Measurements from ENCODE around the gene PCSK6. TPM values are rescaled to one million over a fixed set of nuclear protein-coding genes. Genes with fewer than 3 reads are reported as not detected.

Gene PCSK6
- total RNA-seq, 5 donors from 2014 or later (not counting 1 experiment from before 2014, with no cell fraction given) = 0.16 to 2.2 (median 1.3) TPM

- H3K9me3 Mint-ChIP-seq = peaks cover 0 to 6% (median 4%) of the 10 kb centered on the region in 3 donors
- no peaks in the 10 kb centered on the region for H3K4me1 Mint-ChIP-seq
- Histone ChIP-seq H3K4me3 (ENCODE audit: control insufficient read depth in 1 of 2, extremely low read depth in 1 of 2, low read length in 1 of 2) (no peak overlapping the region), H3K27me3 (replicated peaks in 1 of 2; ENCODE audit: control insufficient read depth in 2 of 2, extremely low read depth in 1 of 2, insufficient read depth in 2 of 2, low read length in 1 of 2) (peaks cover 0 to 24% of the 10 kb centered on the region in 2 experiments), H3K27ac (ENCODE audit: low read length) (no peak overlapping the region), H3K4me1 (ENCODE audit: control insufficient read depth in 1 of 2, extremely low read depth in 1 of 2, insufficient read depth in 2 of 2, low read length in 2 of 2) (no peaks in the 10 kb centered on the region), H3K36me3 (ENCODE audit: control insufficient read depth in 2 of 2, extremely low read depth in 1 of 2, insufficient read depth in 1 of 2, low read length in 1 of 2) (no peaks in the 10 kb centered on the region), H3K9me3 (no peaks in the 10 kb centered on the region)
- ChIA-PET CTCF (no interaction called here), POLR2A (no interaction called here)
- H3K27me3 Mint-ChIP-seq = peaks cover 7 to 8% of the 10 kb centered on the region in 2 donors
- DNase-seq = no peak
- WGBS (ENCODE audit: insufficient coverage) = 86% methylated on average over 29 of the region's 29 CpGs
- H3K4me3 Mint-ChIP-seq = no peak overlapping the region
- no peaks in the 10 kb centered on the region for H3K36me3 Mint-ChIP-seq
- ATAC-seq (replicated peaks in 1 of 4) = no peak
- H3K27ac Mint-ChIP-seq = no peak overlapping the region
Observed at GRCh38 chr15:101535170-101535902, 45.8 kb upstream of the PCSK6 start.

GRCh38 chr15:101534376-101534970 is 45.0 kb upstream of the PCSK6 start:
- 88% methylated on average over 18 of the region's 21 CpGs for WGBS (ENCODE audit: insufficient coverage)
- Mint-ChIP-seq H3K9me3 (peaks cover 0 to 6% (median 4%) of the 10 kb centered on the region in 3 donors), H3K4me3 (no peak overlapping the region), H3K27ac (no peak overlapping the region), H3K36me3 (no peaks in the 10 kb centered on the region), H3K27me3 (peaks cover 7 to 8% of the 10 kb centered on the region in 2 donors), H3K4me1 (no peaks in the 10 kb centered on the region)
- Histone ChIP-seq H3K27me3 (replicated peaks in 1 of 2; ENCODE audit: control insufficient read depth in 2 of 2, extremely low read depth in 1 of 2, insufficient read depth in 2 of 2, low read length in 1 of 2) (peaks cover 0 to 24% of the 10 kb centered on the region in 2 experiments), H3K9me3 (no peaks in the 10 kb centered on the region), H3K4me1 (ENCODE audit: control insufficient read depth in 1 of 2, extremely low read depth in 1 of 2, insufficient read depth in 2 of 2, low read length in 2 of 2) (no peaks in the 10 kb centered on the region), H3K36me3 (ENCODE audit: control insufficient read depth in 2 of 2, extremely low read depth in 1 of 2, insufficient read depth in 1 of 2, low read length in 1 of 2) (no peaks in the 10 kb centered on the region), H3K27ac (ENCODE audit: low read length) (no peak overlapping the region), H3K4me3 (ENCODE audit: control insufficient read depth in 1 of 2, extremely low read depth in 1 of 2, low read length in 1 of 2) (no peak overlapping the region)
- ChIA-PET CTCF (no interaction called here), POLR2A (no interaction called here)
- ATAC-seq (replicated peaks in 1 of 4) (no peak), DNase-seq (no peak)

- H3K27ac ChIP-seq (ENCODE audit: low read length) = no peak overlapping the region
- no peaks in the 10 kb centered on the region for H3K9me3 ChIP-seq
- peaks cover 0 to 28% of the 10 kb centered on the region in 2 experiments for H3K27me3 ChIP-seq (replicated peaks in 1 of 2; ENCODE audit: control insufficient read depth in 2 of 2, extremely low read depth in 1 of 2, insufficient read depth in 2 of 2, low read length in 1 of 2)
- CTCF ChIA-PET = no interaction called here
- DNase-seq = no peak
- Mint-ChIP-seq H3K9me3 (no peaks in the 10 kb centered on the region), H3K27me3 (peaks cover 8 to 10% of the 10 kb centered on the region in 2 donors), H3K27ac (no peak overlapping the region), H3K36me3 (no peaks in the 10 kb centered on the region), H3K4me1 (no peaks in the 10 kb centered on the region), H3K4me3 (no peak overlapping the region)
- no peaks in the 10 kb centered on the region for H3K4me1 ChIP-seq (ENCODE audit: control insufficient read depth in 1 of 2, extremely low read depth in 1 of 2, insufficient read depth in 2 of 2, low read length in 2 of 2)
- no peak for ATAC-seq (replicated peaks in 1 of 4)
- POLR2A ChIA-PET = no interaction called here
- no peak overlapping the region for H3K4me3 ChIP-seq (ENCODE audit: control insufficient read depth in 1 of 2, extremely low read depth in 1 of 2, low read length in 1 of 2)
- no peaks in the 10 kb centered on the region for H3K36me3 ChIP-seq (ENCODE audit: control insufficient read depth in 2 of 2, extremely low read depth in 1 of 2, insufficient read depth in 1 of 2, low read length in 1 of 2)
- WGBS (ENCODE audit: insufficient coverage) = 69% methylated on average over 7 of the region's 13 CpGs
Observed at GRCh38 chr15:101533371-101534140, 44.0 kb upstream of the PCSK6 start.

- 67% methylated on average over 3 of the region's 6 CpGs for WGBS (ENCODE audit: insufficient coverage)
- POLR2A ChIA-PET = no interaction called here
- no peak overlapping the region for H3K4me3 Mint-ChIP-seq
- H3K27me3 ChIP-seq (replicated peaks in 1 of 2; ENCODE audit: control insufficient read depth in 2 of 2, extremely low read depth in 1 of 2, insufficient read depth in 2 of 2, low read length in 1 of 2) = peaks cover 0 to 34% of the 10 kb centered on the region in 2 experiments
- no peak for DNase-seq
- peaks cover 8 to 15% of the 10 kb centered on the region in 2 donors for H3K27me3 Mint-ChIP-seq
- no peak for ATAC-seq (replicated peaks in 1 of 4)
- no peaks in the 10 kb centered on the region for H3K9me3 ChIP-seq
- CTCF ChIA-PET = no interaction called here
- no peaks in the 10 kb centered on the region for H3K4me1 Mint-ChIP-seq
- H3K27ac Mint-ChIP-seq = no peak overlapping the region
- no peak overlapping the region for H3K27ac ChIP-seq (ENCODE audit: low read length)
- no peaks in the 10 kb centered on the region for H3K36me3 ChIP-seq (ENCODE audit: control insufficient read depth in 2 of 2, extremely low read depth in 1 of 2, insufficient read depth in 1 of 2, low read length in 1 of 2)
- H3K4me1 ChIP-seq (ENCODE audit: control insufficient read depth in 1 of 2, extremely low read depth in 1 of 2, insufficient read depth in 2 of 2, low read length in 2 of 2) = no peaks in the 10 kb centered on the region
- H3K9me3 Mint-ChIP-seq = no peaks in the 10 kb centered on the region
- H3K4me3 ChIP-seq (ENCODE audit: control insufficient read depth in 1 of 2, extremely low read depth in 1 of 2, low read length in 1 of 2) = no peak overlapping the region
- H3K36me3 Mint-ChIP-seq = no peaks in the 10 kb centered on the region
Observed at GRCh38 chr15:101532865-101533264, 43.4 kb upstream of the PCSK6 start.

- POLR2A ChIA-PET = no interaction called here
- no peaks in the 10 kb centered on the region for H3K9me3 Mint-ChIP-seq
- Histone ChIP-seq H3K27ac (ENCODE audit: low read length) (no peak overlapping the region), H3K4me1 (ENCODE audit: control insufficient read depth in 1 of 2, extremely low read depth in 1 of 2, insufficient read depth in 2 of 2, low read length in 2 of 2) (no peaks in the 10 kb centered on the region), H3K9me3 (no peaks in the 10 kb centered on the region), H3K27me3 (replicated peaks in 1 of 2; ENCODE audit: control insufficient read depth in 2 of 2, extremely low read depth in 1 of 2, insufficient read depth in 2 of 2, low read length in 1 of 2) (peaks cover 0 to 40% of the 10 kb centered on the region in 2 experiments), H3K4me3 (ENCODE audit: control insufficient read depth in 1 of 2, extremely low read depth in 1 of 2, low read length in 1 of 2) (no peak overlapping the region), H3K36me3 (ENCODE audit: control insufficient read depth in 2 of 2, extremely low read depth in 1 of 2, insufficient read depth in 1 of 2, low read length in 1 of 2) (no peaks in the 10 kb centered on the region)
- no peaks in the 10 kb centered on the region for H3K4me1 Mint-ChIP-seq
- no peak for DNase-seq
- CTCF ChIA-PET = no interaction called here
- no peak overlapping the region for H3K27ac Mint-ChIP-seq
- peaks cover 10 to 19% of the 10 kb centered on the region in 2 donors for H3K27me3 Mint-ChIP-seq
- no peak overlapping the region for H3K4me3 Mint-ChIP-seq
- WGBS (ENCODE audit: insufficient coverage) = 79% methylated on average over 9 of the region's 13 CpGs
- no peak for ATAC-seq (replicated peaks in 1 of 4)
- H3K36me3 Mint-ChIP-seq = no peaks in the 10 kb centered on the region
Observed at GRCh38 chr15:101531170-101531569, 41.7 kb upstream of the PCSK6 start.

- Mint-ChIP-seq H3K4me1 (no peaks in the 10 kb centered on the region), H3K36me3 (no peaks in the 10 kb centered on the region), H3K27me3 (peaks cover 6 to 18% of the 10 kb centered on the region in 2 donors), H3K27ac (no peak overlapping the region), H3K9me3 (no peaks in the 10 kb centered on the region), H3K4me3 (no peak overlapping the region)
- ChIA-PET CTCF (no interaction called here), POLR2A (no interaction called here)
- no peak for ATAC-seq (replicated peaks in 1 of 4)
- H3K27me3 ChIP-seq (replicated peaks in 1 of 2; ENCODE audit: control insufficient read depth in 2 of 2, extremely low read depth in 1 of 2, insufficient read depth in 2 of 2, low read length in 1 of 2) = peaks cover 0 to 39% of the 10 kb centered on the region in 2 experiments
- H3K4me1 ChIP-seq (ENCODE audit: control insufficient read depth in 1 of 2, extremely low read depth in 1 of 2, insufficient read depth in 2 of 2, low read length in 2 of 2) = no peaks in the 10 kb centered on the region
- H3K36me3 ChIP-seq (ENCODE audit: control insufficient read depth in 2 of 2, extremely low read depth in 1 of 2, insufficient read depth in 1 of 2, low read length in 1 of 2) = no peaks in the 10 kb centered on the region
- no peak overlapping the region for H3K4me3 ChIP-seq (ENCODE audit: control insufficient read depth in 1 of 2, extremely low read depth in 1 of 2, low read length in 1 of 2)
- 84% methylated on average over 14 of the region's 17 CpGs for WGBS (ENCODE audit: insufficient coverage)
- no peaks in the 10 kb centered on the region for H3K9me3 ChIP-seq
- no peak for DNase-seq
- no peak overlapping the region for H3K27ac ChIP-seq (ENCODE audit: low read length)
Observed at GRCh38 chr15:101530224-101530958, 40.9 kb upstream of the PCSK6 start.
